Spleen (tissue), 11 donors: Measurements from ENCODE around the gene TMEM150C. TPM values are rescaled to one million over a fixed set of nuclear protein-coding genes. Genes with fewer than 3 reads are reported as not detected.

Experiments used
- DNase-seq: peaks from one replicate; pipeline ENCODE4 v3.0.0-alpha.2; 2020
- H3K27ac ChIP-seq, 8 donors: fragments of 200-600 bp; sonication (generic) in 7 of 8; 1 replicate in 4 of 8; 2 replicates in 4 of 8; pipeline versions ENCODE4 v1.5.0 to v1.8.0; 2016 to 2021; ENCODE audit warnings: inconsistent platforms in 4 of 8, mild to moderate bottlenecking in 4 of 8, moderate library complexity in 1 of 8
- H3K27me3 ChIP-seq, 7 donors: fragments of 200-600 bp; sonication (generic) in 6 of 7; replicated peaks in 1 of 7; 1 replicate in 4 of 7; 2 replicates in 3 of 7; pipeline versions ENCODE4 v1.5.0 to v1.8.0; 2016 to 2021; ENCODE audit warnings: inconsistent platforms in 3 of 7, mild to moderate bottlenecking in 1 of 7
- H3K36me3 ChIP-seq, 6 donors: fragments of 200-600 bp; sonication (generic) in 5 of 6; 1 replicate in 4 of 6; 2 replicates in 2 of 6; pipeline versions ENCODE4 v1.5.0 to v1.8.0; 2016 to 2021; ENCODE audit warnings: inconsistent platforms in 2 of 6
- H3K4me1 ChIP-seq, 6 donors: fragments of 200-600 bp; sonication (generic) in 5 of 6; 1 replicate in 3 of 6; 2 replicates in 3 of 6; pipeline versions ENCODE4 v1.5.0 to v1.8.0; 2016 to 2021; ENCODE audit warnings: inconsistent platforms in 3 of 6
- H3K4me3 ChIP-seq, 8 donors: fragments of 200-600 bp; sonication (generic) in 7 of 8; 1 replicate in 4 of 8; 2 replicates in 4 of 8; pipeline versions ENCODE4 v1.5.0 to v1.8.0; 2016 to 2021; ENCODE audit warnings: inconsistent platforms in 4 of 8, mild to moderate bottlenecking in 4 of 8, moderate library complexity in 2 of 8
- H3K9me3 ChIP-seq, 8 donors: fragments of 200-600 bp; sonication (generic) in 7 of 8; 1 replicate in 4 of 8; 2 replicates in 4 of 8; pipeline versions ENCODE4 v1.5.0 to v1.8.0; 2016 to 2021; ENCODE audit warnings: inconsistent platforms in 4 of 8
- CTCF ChIP-seq, 11 experiments: fragments of 200-600 bp in 7 of 11; fragments of 450-650 bp in 4 of 11; sonication (generic) in 4 of 11; IDR thresholded peaks in 8 of 11; conservative IDR thresholded peaks in 3 of 11; 1 replicate in 7 of 11; 2 replicates in 4 of 11; pipeline versions ENCODE4 v1.4.0 to v1.8.0; 2016 to 2021; ENCODE audit warnings: antibody characterized with exemption in 11 of 11, inconsistent platforms in 4 of 11, mild to moderate bottlenecking in 1 of 11
- POLR2A ChIP-seq, 3 donors: fragments of 450-650 bp; IDR thresholded peaks; one replicate each; pipeline ENCODE4 v1.5.1; 2017; ENCODE audit warnings: antibody characterized with exemption in 3 of 3, mild to moderate bottlenecking in 1 of 3
- POLR2AphosphoS5 ChIP-seq, 3 donors: sonication (generic); formaldehyde crosslinking; IDR thresholded peaks; one replicate each; pipeline ENCODE4 v1.5.1; 2017; ENCODE audit warnings: antibody characterized with exemption in 3 of 3
- WGBS, 5 donors: extraction: QIAGEN DNeasy Blood & Tissue Kit in 3 of 5; methylation state at CpG; one replicate each; pipeline versions ENCODE4 v1.1.5 to v1.1.7; 2013 to 2018; 5-methylcytosine and 5-hydroxymethylcytosine counted together
- intact Hi-C: fragments of 100-400 bp; cut with DNase I; formaldehyde crosslinking; loops from one replicate; pipeline ENCODE4 v1.15.0; 2023; ENCODE audit warnings: low total_unique reads
- polyA plus RNA-seq, 3 donors: library from polyadenylated mRNA; stranded (reverse); fragments of 200-250 nt; gene quantifications; one replicate each; pipeline ENCODE4 v1.2.1, GENCODE V29; 2013
- total RNA-seq, 7 donors: library from RNA; depleted of rRNA in 3 of 7; stranded (reverse); fragments of >200 nt in 3 of 7; fragmentation: NEBNext Ultra II Directional in 4 of 7; extraction: Animal tissue kit (Norgen Biotek cat#: 25700) in 4 of 7; gene quantifications; one replicate each; pipeline versions ENCODE4 v1.1.0 to v1.2.1, GENCODE V29; 2016 to 2021
- donor health status: healthy with polysubstance abuse.
- donor health status: DM: no; HTN: no; CAD: no; lungs with moderate emphysema.
- donor health status: DM: no; HTN: no; CAD: no.
- donor health status: Bipolar disorder and iron deficiency.
- donor health status: healthy.
- donor health status: DM: no; HTN: no; CAD: no.
- donor health status: DM: yes; HTN: yes; CAD: no.

Gene TMEM150C
- total and polyA plus RNA-seq, 10 donors: 3.6 to 26.0 (median 9.4) TPM

- no peaks in the 10 kb centered on the region for H3K36me3 ChIP-seq
- WGBS, 5 donors: 93 to 100% (median 98%) methylated on average over 1 of the region's 1 CpG
- no peaks in the 10 kb centered on the region for H3K9me3 ChIP-seq
- no peaks in the 10 kb centered on the region for H3K27me3 ChIP-seq
- DNase-seq: no peak
- no peak overlapping the region for H3K27ac ChIP-seq
- TF ChIP-seq POLR2AphosphoS5 (IDR thresholded peaks at IDR 0.05) (no peak), POLR2A (IDR thresholded peaks at IDR 0.05) (no peak), CTCF (IDR thresholded peaks at IDR 0.05 in 8 of 11, conservative IDR thresholded peaks at IDR 0.05 in 3 of 11) (no peak)
- no peak overlapping the region for H3K4me3 ChIP-seq
- intact Hi-C loops: no loop called here
- no peaks in the 10 kb centered on the region for H3K4me1 ChIP-seq
These were observed 72.7 kb downstream of the TMEM150C start for GRCh38 chr4:82489076-82489475.

- H3K4me3 ChIP-seq: no peak overlapping the region
- no peaks in the 10 kb centered on the region for H3K4me1 ChIP-seq
- no peak overlapping the region for H3K27ac ChIP-seq
- no peaks in the 10 kb centered on the region for H3K9me3 ChIP-seq
- no peak for TF ChIP-seq POLR2A (IDR thresholded peaks at IDR 0.05)
- TF ChIP-seq POLR2AphosphoS5 (IDR thresholded peaks at IDR 0.05): no peak
- no peak for TF ChIP-seq CTCF (IDR thresholded peaks at IDR 0.05 in 8 of 11, conservative IDR thresholded peaks at IDR 0.05 in 3 of 11)
- WGBS, 5 donors: 88 to 97% (median 92%) methylated on average over 14 of the region's 14 CpGs
- no peaks in the 10 kb centered on the region for H3K27me3 ChIP-seq
- intact Hi-C loops: no loop called here
- DNase-seq: no peak
- peaks cover 0 to 8% (median 0%) of the 10 kb centered on the region in 6 donors for H3K36me3 ChIP-seq
These were observed 76.6 kb downstream of the TMEM150C start for GRCh38 chr4:82484996-82485783.

- Histone ChIP-seq H3K36me3 (peaks cover 0 to 14% (median 0%) of the 10 kb centered on the region in 6 donors), H3K4me3 (no peak overlapping the region), H3K27me3 (no peaks in the 10 kb centered on the region), H3K27ac (no peak overlapping the region), H3K9me3 (no peaks in the 10 kb centered on the region), H3K4me1 (no peaks in the 10 kb centered on the region)
- intact Hi-C loops: no loop called here
- DNase-seq: no peak
- TF ChIP-seq POLR2A (IDR thresholded peaks at IDR 0.05) (no peak), POLR2AphosphoS5 (IDR thresholded peaks at IDR 0.05) (no peak), CTCF (IDR thresholded peaks at IDR 0.05 in 8 of 11, conservative IDR thresholded peaks at IDR 0.05 in 3 of 11) (no peak)
- 77 to 93% (median 91%) methylated on average over 6 of the region's 6 CpGs for WGBS, 5 donors
These were observed 79.4 kb downstream of the TMEM150C start for GRCh38 chr4:82482387-82482786.

- Histone ChIP-seq H3K4me3 (no peak overlapping the region), H3K36me3 (peaks cover 0 to 14% (median 0%) of the 10 kb centered on the region in 6 donors), H3K9me3 (no peaks in the 10 kb centered on the region), H3K27ac (no peak overlapping the region), H3K27me3 (no peaks in the 10 kb centered on the region), H3K4me1 (no peaks in the 10 kb centered on the region)
- DNase-seq: no peak
- 86 to 95% (median 89%) methylated on average over 6 of the region's 6 CpGs for whole genome bisulfite sequencing, 5 donors
- intact Hi-C loops: no loop called here
- TF ChIP-seq POLR2AphosphoS5 (IDR thresholded peaks at IDR 0.05): no peak
- TF ChIP-seq CTCF (IDR thresholded peaks at IDR 0.05 in 8 of 11, conservative IDR thresholded peaks at IDR 0.05 in 3 of 11): no peak
These were observed 80.3 kb downstream of the TMEM150C start for GRCh38 chr4:82481506-82481840.
